ENCODE measurements around the gene OXNAD1.
A peak's percentile ranks its signal among the peaks of the same experiment; 100 is the strongest.

Gene OXNAD1

DNA sequence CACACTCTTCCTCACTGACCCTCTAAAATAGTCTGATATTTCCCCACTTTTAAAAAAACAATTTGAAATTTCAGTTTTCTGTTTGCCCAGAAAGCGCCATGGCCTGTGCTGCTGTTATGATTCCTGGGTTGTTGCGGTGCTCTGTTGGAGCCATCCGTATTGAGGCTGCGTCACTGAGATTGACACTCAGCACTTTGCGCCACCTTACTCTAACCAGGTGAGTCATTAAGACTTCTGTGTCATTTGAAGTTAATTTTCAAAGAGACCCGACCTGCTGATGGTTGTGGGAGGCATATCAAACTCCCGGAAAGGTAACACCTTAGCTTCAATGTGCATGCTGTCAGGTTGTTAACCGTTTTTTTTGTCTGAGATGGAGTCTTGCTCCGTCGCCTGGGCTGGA lies 5.8 kb downstream of the OXNAD1 start:
- H3K4me3 ChIP-seq (replicated peaks; ENCODE audit: low read depth, low read length) = no peak overlapping the region
- TF ChIP-seq, protein P1, sequence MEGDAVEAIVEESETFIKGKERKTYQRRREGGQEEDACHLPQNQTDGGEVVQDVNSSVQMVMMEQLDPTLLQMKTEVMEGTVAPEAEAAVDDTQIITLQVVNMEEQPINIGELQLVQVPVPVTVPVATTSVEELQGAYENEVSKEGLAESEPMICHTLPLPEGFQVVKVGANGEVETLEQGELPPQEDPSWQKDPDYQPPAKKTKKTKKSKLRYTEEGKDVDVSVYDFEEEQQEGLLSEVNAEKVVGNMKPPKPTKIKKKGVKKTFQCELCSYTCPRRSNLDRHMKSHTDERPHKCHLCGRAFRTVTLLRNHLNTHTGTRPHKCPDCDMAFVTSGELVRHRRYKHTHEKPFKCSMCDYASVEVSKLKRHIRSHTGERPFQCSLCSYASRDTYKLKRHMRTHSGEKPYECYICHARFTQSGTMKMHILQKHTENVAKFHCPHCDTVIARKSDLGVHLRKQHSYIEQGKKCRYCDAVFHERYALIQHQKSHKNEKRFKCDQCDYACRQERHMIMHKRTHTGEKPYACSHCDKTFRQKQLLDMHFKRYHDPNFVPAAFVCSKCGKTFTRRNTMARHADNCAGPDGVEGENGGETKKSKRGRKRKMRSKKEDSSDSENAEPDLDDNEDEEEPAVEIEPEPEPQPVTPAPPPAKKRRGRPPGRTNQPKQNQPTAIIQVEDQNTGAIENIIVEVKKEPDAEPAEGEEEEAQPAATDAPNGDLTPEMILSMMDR (IDR thresholded peaks at IDR 0.05; ENCODE audit: low read depth, low read length, missing control alignments) = no peak
- no peak for DNase-seq (ENCODE audit: extremely low read depth, low read depth)

DNA sequence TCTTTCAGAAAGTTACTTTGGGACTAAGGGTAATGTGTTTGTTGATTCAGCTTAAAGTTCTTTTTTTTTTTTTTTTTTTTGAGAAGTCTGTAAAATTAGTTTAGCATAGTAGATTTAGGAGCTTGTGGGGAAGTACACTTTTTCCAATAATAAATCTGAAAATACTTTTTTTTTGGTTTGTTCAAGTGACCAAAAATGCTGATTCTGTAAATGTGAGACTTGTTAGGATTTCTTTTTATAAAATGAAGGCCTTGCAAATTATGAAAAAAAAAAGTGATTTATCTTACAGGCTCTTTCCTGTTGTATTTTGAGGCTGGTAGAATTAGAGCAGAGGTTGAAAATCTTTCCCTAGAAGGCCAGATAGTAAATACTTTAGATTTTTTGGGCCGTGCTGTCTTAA lies 7.6 kb downstream of the OXNAD1 start:
- no peak overlapping the region for H3K4me3 ChIP-seq (replicated peaks; ENCODE audit: low read depth, low read length)

GRCh38 chr3:16273867-16274266 lies 8.9 kb downstream of the OXNAD1 start:
- TF ChIP-seq, protein P1 (IDR thresholded peaks at IDR 0.05; ENCODE audit: low read depth, low read length, missing control alignments) = no peak
- no peak overlapping the region for H3K4me3 ChIP-seq (replicated peaks; ENCODE audit: low read depth, low read length)
- no peak for DNase-seq (ENCODE audit: extremely low read depth, low read depth)

More for the DNA sequence above, 7.6 kb downstream of the OXNAD1 start:
- TF ChIP-seq, protein P1 (IDR thresholded peaks at IDR 0.05; ENCODE audit: low read depth, low read length, missing control alignments) = no peak
- no peak for DNase-seq (ENCODE audit: extremely low read depth, low read depth)

DNA sequence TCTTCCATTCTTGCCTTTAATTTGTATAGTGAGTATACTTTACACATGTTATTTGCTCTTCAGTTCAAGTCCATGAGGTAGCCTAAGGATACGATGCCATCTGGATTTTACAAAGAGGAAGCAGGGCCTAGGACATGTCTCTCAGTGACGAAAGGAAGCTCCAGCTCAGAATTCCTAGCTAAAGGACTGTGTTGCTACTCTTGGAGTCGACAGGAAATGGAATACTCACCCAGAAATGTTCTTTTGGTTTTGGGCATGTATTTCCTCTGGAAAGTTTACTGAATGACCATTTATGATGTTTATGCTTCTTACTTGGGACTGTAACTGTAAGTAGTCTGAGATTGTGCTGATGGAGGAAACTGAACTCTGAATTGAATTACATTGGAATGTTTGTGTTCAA lies 12.5 kb downstream of the OXNAD1 start:
- DNase-seq (ENCODE audit: extremely low read depth, low read depth) = peak; percentile 21
- no peak overlapping the region for H3K4me3 ChIP-seq (replicated peaks; ENCODE audit: low read depth, low read length)
- TF ChIP-seq, protein P1 (IDR thresholded peaks at IDR 0.05; ENCODE audit: low read depth, low read length, missing control alignments) = no peak

DNA sequence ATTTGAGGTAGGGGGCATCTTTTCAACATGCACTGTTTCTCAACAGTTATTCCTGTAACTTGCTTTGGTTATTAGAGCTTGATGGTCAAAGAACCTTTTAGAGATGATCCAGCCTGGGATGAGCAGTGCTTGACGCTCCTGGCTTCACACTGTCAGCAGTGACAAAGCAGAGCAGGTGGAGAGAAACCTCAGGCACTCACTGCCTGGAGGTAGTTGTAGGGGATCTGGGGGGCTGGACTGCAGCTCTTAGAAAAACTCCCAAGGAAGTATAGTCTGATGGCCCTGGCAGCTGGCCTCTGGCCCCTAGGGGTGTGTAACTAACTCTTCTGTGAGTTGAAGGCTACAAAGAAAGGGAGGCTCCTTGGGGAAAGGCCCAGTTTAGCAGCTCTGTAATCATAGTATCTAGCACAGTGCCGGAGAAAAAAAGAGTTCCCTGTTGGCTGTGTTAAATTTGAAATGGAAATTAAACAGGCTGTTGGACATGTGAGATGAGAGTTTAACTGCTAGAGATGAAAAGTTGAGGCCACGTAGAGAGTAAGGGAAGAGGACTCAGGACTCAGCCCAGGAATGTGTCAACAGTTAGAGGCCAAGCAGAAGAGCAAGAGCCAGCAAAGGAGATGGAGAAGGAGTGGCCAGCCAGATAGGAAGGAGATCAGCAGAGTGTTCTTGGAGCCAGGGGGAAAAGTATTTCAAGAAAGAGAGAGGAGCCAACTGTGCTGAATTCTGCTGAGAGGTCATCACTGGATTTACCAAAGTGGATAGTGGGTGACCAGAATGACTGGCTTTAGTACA lies 14.2 kb downstream of the OXNAD1 start:
- H3K4me3 ChIP-seq (replicated peaks; ENCODE audit: low read depth, low read length) = no peak overlapping the region
- no peak for DNase-seq (ENCODE audit: extremely low read depth, low read depth)
- TF ChIP-seq, protein P1 (IDR thresholded peaks at IDR 0.05; ENCODE audit: low read depth, low read length, missing control alignments) = no peak

DNA sequence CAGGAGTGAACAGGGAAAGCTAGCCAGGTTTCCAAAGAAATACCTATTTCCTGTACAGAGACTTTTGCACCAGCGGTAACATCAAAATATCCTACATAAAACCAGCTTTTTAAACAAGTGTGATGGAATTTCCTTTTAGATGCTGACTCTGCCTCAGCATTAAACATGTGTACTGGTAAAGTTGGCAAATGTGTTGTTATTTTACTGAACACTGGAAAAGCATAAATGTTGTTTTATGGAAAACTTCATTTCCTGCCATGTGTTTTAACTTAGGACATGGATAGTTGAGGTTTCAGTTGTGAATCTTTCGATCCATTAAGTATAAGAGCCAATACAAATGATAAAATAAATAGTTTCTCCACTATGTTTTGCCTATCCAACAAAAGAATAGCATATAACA lies 15.7 kb downstream of the OXNAD1 start:
- H3K4me3 ChIP-seq (replicated peaks; ENCODE audit: low read depth, low read length) = no peak overlapping the region
- peak; percentile 62 for DNase-seq (ENCODE audit: extremely low read depth, low read depth)
- TF ChIP-seq, protein P1 (IDR thresholded peaks at IDR 0.05; ENCODE audit: low read depth, low read length, missing control alignments) = no peak
